ENCODE data around the gene ABTB2. TPM values are rescaled to one million over a fixed set of nuclear protein-coding genes. Genes with fewer than 3 reads are reported as not detected.

Gene ABTB2
- total and polyA plus RNA-seq, 9 of the 15 experiments (the other 6 are each of a cell fraction or from before 2014, with no cell fraction given): 0.03 to 0.18 (median 0.12) TPM; not detected in 2

DNA sequence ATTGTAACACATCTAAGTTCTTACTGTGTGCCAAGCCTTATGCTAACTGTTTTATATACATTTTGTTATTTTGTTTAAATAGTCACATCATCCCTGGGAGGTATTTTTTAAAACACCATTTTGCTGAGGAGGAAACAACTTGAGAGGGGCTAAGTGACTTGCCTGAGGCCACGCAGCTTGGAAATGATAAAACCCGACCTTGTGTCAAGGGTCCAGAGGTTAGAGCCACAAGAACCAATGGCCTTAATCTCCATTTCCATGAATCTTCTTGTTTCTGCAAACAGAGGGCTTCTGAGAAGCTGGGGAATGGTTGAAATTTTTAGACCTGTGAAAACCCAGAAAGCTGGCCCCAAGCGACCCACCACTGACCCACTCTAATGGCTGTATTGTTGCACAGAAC is 16.7 kb downstream of the ABTB2 start:
- Histone ChIP-seq H3K4me1 (replicated peaks in 1 of 2; ENCODE audit: control insufficient read depth in 2 of 2, insufficient read depth in 2 of 2, low read length in 2 of 2) (no peaks in the 10 kb centered on the region), H3K9me1 (ENCODE audit: control insufficient read depth, insufficient read depth, low read length) (no peaks in the 10 kb centered on the region), H3K9ac (ENCODE audit: insufficient read depth in 1 of 2, low read depth in 2 of 2, low read length in 2 of 2) (no peak overlapping the region), H3K36me3 (ENCODE audit: control insufficient read depth, insufficient read depth, low read length) (no peaks in the 10 kb centered on the region), H3K79me2 (ENCODE audit: control insufficient read depth, insufficient read depth, low read length) (no peaks in the 10 kb centered on the region), H3K9me3 (replicated peaks; ENCODE audit: control insufficient read depth, insufficient read depth, low read depth, low read length) (no peaks in the 10 kb centered on the region), H3K4me3 (no peak overlapping the region), H3K4me2 (ENCODE audit: insufficient read depth, low read length) (no peak overlapping the region), H3K27ac (ENCODE audit: extremely low read depth, low read depth, low read length) (no peak overlapping the region), H4K20me1 (replicated peaks; ENCODE audit: control insufficient read depth, insufficient read depth, low read length) (no peaks in the 10 kb centered on the region; the same call in 1 of the 2 replicates), H3K27me3 (ENCODE audit: control insufficient read depth in 2 of 2, insufficient read depth in 2 of 2, low read length in 2 of 2) (peaks cover 24 to 68% of the 10 kb centered on the region in 2 experiments), H2AFZ (ENCODE audit: low read depth, low read length) (no peak overlapping the region)
- POLR2A ChIA-PET: interaction anchor here (0.9 kb wide), 1 partner anchor 10 kb away, joined by 3 read pairs; no protein-coding TSS in a partner anchor
- CTCF ChIA-PET (ENCODE audit: low intra/inter-chr PET ratio): no interaction called here
- no TSS peak for BruUV-seq (replicated peaks)
- intact Hi-C loops (cut with micrococcal nuclease) (no loop called here), in situ Hi-C loops (cut with MboI) (loop anchor here (25.0 kb wide), 1 partner anchor 504 kb away; no protein-coding TSS in a partner anchor)
- 11% methylated on average over 3 of the region's 3 CpGs for WGBS (ENCODE audit: insufficient coverage, low coverage, missing lambda C conversion rate)
- DNase-seq (ENCODE audit: extremely low read depth in 1 of 4, low spot score in 3 of 4) (no peak), ATAC-seq (no peak), FAIRE-seq (no peak)
- TF ChIP-seq NR0B1 (IDR thresholded peaks at IDR 0.05; ENCODE audit: partially characterized antibody) (no peak), FOXJ3 (CRISPR knock-in tag; IDR thresholded peaks at IDR 0.05) (no peak), ZFP1 (CRISPR knock-in tag; IDR thresholded peaks at IDR 0.05) (no peak), XRCC3 (IDR thresholded peaks at IDR 0.05) (no peak), ETV1 (tag; conservative IDR thresholded peaks at IDR 0.05; ENCODE audit: low read depth) (no peak), ZNF282 (CRISPR knock-in tag; IDR thresholded peaks at IDR 0.05) (no peak), FOXA1 (IDR thresholded peaks at IDR 0.05; ENCODE audit: borderline replicate concordance) (no peak), U2AF2 (optimal IDR thresholded peaks at IDR 0.05; ENCODE audit: low read depth, low read length) (no peak), STAG1 (CRISPR knock-in tag; IDR thresholded peaks at IDR 0.05; ENCODE audit: borderline replicate concordance) (no peak), HDAC6 (IDR thresholded peaks at IDR 0.05; ENCODE audit: low read depth, low read length) (no peak), ZNF165 (CRISPR knock-in tag; IDR thresholded peaks at IDR 0.05; ENCODE audit: borderline replicate concordance) (no peak), JUN (IDR thresholded peaks at IDR 0.05; ENCODE audit: borderline replicate concordance, low read depth, low read length) (no peak), JUN (CRISPR knock-in tag; IDR thresholded peaks at IDR 0.05; ENCODE audit: borderline replicate concordance) (no peak)
- TF ChIP-seq, protein P1, sequence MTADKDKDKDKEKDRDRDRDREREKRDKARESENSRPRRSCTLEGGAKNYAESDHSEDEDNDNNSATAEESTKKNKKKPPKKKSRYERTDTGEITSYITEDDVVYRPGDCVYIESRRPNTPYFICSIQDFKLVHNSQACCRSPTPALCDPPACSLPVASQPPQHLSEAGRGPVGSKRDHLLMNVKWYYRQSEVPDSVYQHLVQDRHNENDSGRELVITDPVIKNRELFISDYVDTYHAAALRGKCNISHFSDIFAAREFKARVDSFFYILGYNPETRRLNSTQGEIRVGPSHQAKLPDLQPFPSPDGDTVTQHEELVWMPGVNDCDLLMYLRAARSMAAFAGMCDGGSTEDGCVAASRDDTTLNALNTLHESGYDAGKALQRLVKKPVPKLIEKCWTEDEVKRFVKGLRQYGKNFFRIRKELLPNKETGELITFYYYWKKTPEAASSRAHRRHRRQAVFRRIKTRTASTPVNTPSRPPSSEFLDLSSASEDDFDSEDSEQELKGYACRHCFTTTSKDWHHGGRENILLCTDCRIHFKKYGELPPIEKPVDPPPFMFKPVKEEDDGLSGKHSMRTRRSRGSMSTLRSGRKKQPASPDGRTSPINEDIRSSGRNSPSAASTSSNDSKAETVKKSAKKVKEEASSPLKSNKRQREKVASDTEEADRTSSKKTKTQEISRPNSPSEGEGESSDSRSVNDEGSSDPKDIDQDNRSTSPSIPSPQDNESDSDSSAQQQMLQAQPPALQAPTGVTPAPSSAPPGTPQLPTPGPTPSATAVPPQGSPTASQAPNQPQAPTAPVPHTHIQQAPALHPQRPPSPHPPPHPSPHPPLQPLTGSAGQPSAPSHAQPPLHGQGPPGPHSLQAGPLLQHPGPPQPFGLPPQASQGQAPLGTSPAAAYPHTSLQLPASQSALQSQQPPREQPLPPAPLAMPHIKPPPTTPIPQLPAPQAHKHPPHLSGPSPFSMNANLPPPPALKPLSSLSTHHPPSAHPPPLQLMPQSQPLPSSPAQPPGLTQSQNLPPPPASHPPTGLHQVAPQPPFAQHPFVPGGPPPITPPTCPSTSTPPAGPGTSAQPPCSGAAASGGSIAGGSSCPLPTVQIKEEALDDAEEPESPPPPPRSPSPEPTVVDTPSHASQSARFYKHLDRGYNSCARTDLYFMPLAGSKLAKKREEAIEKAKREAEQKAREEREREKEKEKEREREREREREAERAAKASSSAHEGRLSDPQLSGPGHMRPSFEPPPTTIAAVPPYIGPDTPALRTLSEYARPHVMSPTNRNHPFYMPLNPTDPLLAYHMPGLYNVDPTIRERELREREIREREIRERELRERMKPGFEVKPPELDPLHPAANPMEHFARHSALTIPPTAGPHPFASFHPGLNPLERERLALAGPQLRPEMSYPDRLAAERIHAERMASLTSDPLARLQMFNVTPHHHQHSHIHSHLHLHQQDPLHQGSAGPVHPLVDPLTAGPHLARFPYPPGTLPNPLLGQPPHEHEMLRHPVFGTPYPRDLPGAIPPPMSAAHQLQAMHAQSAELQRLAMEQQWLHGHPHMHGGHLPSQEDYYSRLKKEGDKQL (CRISPR knock-in tag; IDR thresholded peaks at IDR 0.05; ENCODE audit: borderline replicate concordance): no peak
- TF ChIP-seq, protein P2, sequence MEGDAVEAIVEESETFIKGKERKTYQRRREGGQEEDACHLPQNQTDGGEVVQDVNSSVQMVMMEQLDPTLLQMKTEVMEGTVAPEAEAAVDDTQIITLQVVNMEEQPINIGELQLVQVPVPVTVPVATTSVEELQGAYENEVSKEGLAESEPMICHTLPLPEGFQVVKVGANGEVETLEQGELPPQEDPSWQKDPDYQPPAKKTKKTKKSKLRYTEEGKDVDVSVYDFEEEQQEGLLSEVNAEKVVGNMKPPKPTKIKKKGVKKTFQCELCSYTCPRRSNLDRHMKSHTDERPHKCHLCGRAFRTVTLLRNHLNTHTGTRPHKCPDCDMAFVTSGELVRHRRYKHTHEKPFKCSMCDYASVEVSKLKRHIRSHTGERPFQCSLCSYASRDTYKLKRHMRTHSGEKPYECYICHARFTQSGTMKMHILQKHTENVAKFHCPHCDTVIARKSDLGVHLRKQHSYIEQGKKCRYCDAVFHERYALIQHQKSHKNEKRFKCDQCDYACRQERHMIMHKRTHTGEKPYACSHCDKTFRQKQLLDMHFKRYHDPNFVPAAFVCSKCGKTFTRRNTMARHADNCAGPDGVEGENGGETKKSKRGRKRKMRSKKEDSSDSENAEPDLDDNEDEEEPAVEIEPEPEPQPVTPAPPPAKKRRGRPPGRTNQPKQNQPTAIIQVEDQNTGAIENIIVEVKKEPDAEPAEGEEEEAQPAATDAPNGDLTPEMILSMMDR (IDR thresholded peaks at IDR 0.05 in 2 of 3, conservative IDR thresholded peaks at IDR 0.05 in 1 of 3; ENCODE audit: insufficient read depth in 2 of 3, low read depth in 1 of 3, low read length in 3 of 3): no peak

Data from K562 (cell line).